Adrenal gland (tissue), 12 donors: ENCODE results near the gene LSAMP. TPM values are rescaled to one million over a fixed set of nuclear protein-coding genes. Genes with fewer than 3 reads are reported as not detected.

Experiments
- DNase-seq, 7 donors: peaks; one replicate each; pipeline ENCODE4 v3.0.0-alpha.2; 2019 to 2020
- H3K27ac ChIP-seq, 5 donors: fragments of 200-600 bp; sonication (generic) in 4 of 5; 1 replicate in 3 of 5; 2 replicates in 2 of 5; pipeline versions ENCODE4 v1.5.1 to v1.8.0; 2016 to 2020; ENCODE audit warnings: mild to moderate bottlenecking in 1 of 5
- H3K27me3 ChIP-seq: fragments of 200-600 bp; 2 replicates; pipeline ENCODE4 v1.8.0; 2021
- H3K36me3 ChIP-seq, 2 donors: fragments of 200-600 bp; replicated peaks in 1 of 2; 1 replicate in 1 of 2; 2 replicates in 1 of 2; pipeline versions ENCODE4 v1.5.1 to v1.8.0; 2018 to 2022
- H3K4me1 ChIP-seq, 2 donors: fragments of 200-600 bp; replicated peaks in 1 of 2; 1 replicate in 1 of 2; 2 replicates in 1 of 2; pipeline versions ENCODE4 v1.5.1 to v1.8.0; 2018 to 2021
- H3K4me3 ChIP-seq, 4 donors: fragments of 200-600 bp; sonication (generic) in 3 of 4; one replicate each; pipeline ENCODE4 v1.5.1; 2016 to 2018
- H3K9me3 ChIP-seq, 3 donors: fragments of 200-600 bp; sonication (generic) in 1 of 3; replicated peaks in 1 of 3; 1 replicate in 2 of 3; 2 replicates in 1 of 3; pipeline versions ENCODE4 v1.5.1 to v1.8.0; 2016 to 2021
- POLR2A ChIP-seq, 2 donors: fragments of 450-650 bp; IDR thresholded peaks; one replicate each; pipeline ENCODE4 v1.6.1; 2017; ENCODE audit warnings: antibody characterized with exemption in 2 of 2, mild to moderate bottlenecking in 2 of 2, moderate library complexity in 1 of 2
- WGBS, 4 donors: extraction: QIAGEN DNeasy Blood & Tissue Kit in 2 of 4; methylation state at CpG; one replicate each; pipeline versions ENCODE4 v1.1.5 to v1.1.7; 2013 to 2017; 5-methylcytosine and 5-hydroxymethylcytosine counted together
- intact Hi-C, 2 donors: fragments of 100-400 bp; cut with DNase I; formaldehyde crosslinking; loops; one replicate each; pipeline versions ENCODE4 v1.14.1 to v1.15.0; 2022 to 2023
- polyA plus RNA-seq, 3 donors: library from polyadenylated mRNA; stranded (reverse); fragments of 200-250 nt in 2 of 3; fragments of 350-450 nt in 1 of 3; fragmentation: Illumina TruSeq in 1 of 3; extraction: RNeasy Lipid Tissue Mini Kit (QIAGEN cat#74804) in 1 of 3; gene quantifications; one replicate each; pipeline ENCODE4 v1.2.3, GENCODE V29; 2013 to 2014
- total RNA-seq, 9 donors: library from RNA; depleted of rRNA in 4 of 9; stranded (reverse); fragments of >200 nt in 4 of 9; fragments of 120-200 nt in 1 of 9; fragmentation: NEBNext Ultra II Directional in 1 of 9; extraction: Animal tissue kit (Norgen Biotek cat#: 25700) in 1 of 9; gene quantifications; one replicate each; pipeline versions ENCODE4 v1.1.0 to v1.2.4, GENCODE V29; 2013 to 2023
- TF ChIP-seq, protein P1 (sequence below), 6 experiments: fragments of 450-650 bp in 4 of 6; fragments of 200-600 bp in 2 of 6; sonication (generic) in 1 of 6; IDR thresholded peaks; 1 replicate in 5 of 6; 2 replicates in 1 of 6; pipeline versions ENCODE4 v1.5.1 to v1.8.0; 2016 to 2021; ENCODE audit warnings: antibody characterized with exemption in 6 of 6, mild to moderate bottlenecking in 2 of 6, moderate library complexity in 1 of 6
- donor health status: healthy with polysubstance abuse.
- donor health status: Bipolar disorder and iron deficiency.
- donor health status: DM: yes; HTN: yes; CAD: no.
- donor health status: DM: no; HTN: no; CAD: no.
- donor health status: DM: no; HTN: no; CAD: no.
- donor health status: DM: yes; HTN: yes; CAD: no.

The LSAMP gene
- total and polyA plus RNA-seq, 12 donors: 5.8 to 53.5 (median 24.3) TPM

- Histone ChIP-seq H3K4me3 (no peak overlapping the region), H3K36me3 (no peaks in the 10 kb centered on the region), H3K4me1 (no peaks in the 10 kb centered on the region), H3K27ac (no peak overlapping the region), H3K27me3 (no peaks in the 10 kb centered on the region), H3K9me3 (no peaks in the 10 kb centered on the region)
- intact Hi-C loops: no loop called here
- WGBS, 4 donors: 58 to 69% (median 64%) methylated on average over 3 of the region's 3 CpGs
- TF ChIP-seq POLR2A (IDR thresholded peaks at IDR 0.05): no peak
- TF ChIP-seq, protein P1, sequence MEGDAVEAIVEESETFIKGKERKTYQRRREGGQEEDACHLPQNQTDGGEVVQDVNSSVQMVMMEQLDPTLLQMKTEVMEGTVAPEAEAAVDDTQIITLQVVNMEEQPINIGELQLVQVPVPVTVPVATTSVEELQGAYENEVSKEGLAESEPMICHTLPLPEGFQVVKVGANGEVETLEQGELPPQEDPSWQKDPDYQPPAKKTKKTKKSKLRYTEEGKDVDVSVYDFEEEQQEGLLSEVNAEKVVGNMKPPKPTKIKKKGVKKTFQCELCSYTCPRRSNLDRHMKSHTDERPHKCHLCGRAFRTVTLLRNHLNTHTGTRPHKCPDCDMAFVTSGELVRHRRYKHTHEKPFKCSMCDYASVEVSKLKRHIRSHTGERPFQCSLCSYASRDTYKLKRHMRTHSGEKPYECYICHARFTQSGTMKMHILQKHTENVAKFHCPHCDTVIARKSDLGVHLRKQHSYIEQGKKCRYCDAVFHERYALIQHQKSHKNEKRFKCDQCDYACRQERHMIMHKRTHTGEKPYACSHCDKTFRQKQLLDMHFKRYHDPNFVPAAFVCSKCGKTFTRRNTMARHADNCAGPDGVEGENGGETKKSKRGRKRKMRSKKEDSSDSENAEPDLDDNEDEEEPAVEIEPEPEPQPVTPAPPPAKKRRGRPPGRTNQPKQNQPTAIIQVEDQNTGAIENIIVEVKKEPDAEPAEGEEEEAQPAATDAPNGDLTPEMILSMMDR (IDR thresholded peaks at IDR 0.05): no peak
- DNase-seq: no peak
These were observed 4.5 kb upstream of the LSAMP start for GRCh38 chr3:116449546-116450350.

- WGBS, 4 donors: 72 to 88% (median 83%) methylated on average over 2 of the region's 2 CpGs
- intact Hi-C loops: no loop called here
- Histone ChIP-seq H3K4me1 (no peaks in the 10 kb centered on the region), H3K4me3 (no peak overlapping the region), H3K36me3 (no peaks in the 10 kb centered on the region), H3K27ac (no peak overlapping the region), H3K27me3 (no peaks in the 10 kb centered on the region), H3K9me3 (no peaks in the 10 kb centered on the region)
- TF ChIP-seq, protein P1 (IDR thresholded peaks at IDR 0.05): no peak
- TF ChIP-seq POLR2A (IDR thresholded peaks at IDR 0.05): no peak
- DNase-seq: no peak
These were observed 703 bp upstream of the LSAMP start for GRCh38 chr3:116445990-116446389.

- DNase-seq: peak in 3 of 7 donors; percentile 11 to 43 (median 12)
- H3K9me3 ChIP-seq: no peaks in the 10 kb centered on the region
- H3K4me1 ChIP-seq: no peaks in the 10 kb centered on the region
- 3 to 11% (median 7%) methylated on average over 10 to 26 of the region's 26 CpGs for WGBS, 4 donors
- no peaks in the 10 kb centered on the region for H3K27me3 ChIP-seq
- no peak for TF ChIP-seq POLR2A (IDR thresholded peaks at IDR 0.05)
- TF ChIP-seq, protein P1 (IDR thresholded peaks at IDR 0.05): no peak
- no peaks in the 10 kb centered on the region for H3K36me3 ChIP-seq
- H3K4me3 ChIP-seq: peak overlapping the region in 1 of 4 donors; percentile 38
- no peak overlapping the region for H3K27ac ChIP-seq
- intact Hi-C loops: no loop called here
These were observed 422 bp downstream of the LSAMP start for GRCh38 chr3:116444819-116445310.

DNA sequence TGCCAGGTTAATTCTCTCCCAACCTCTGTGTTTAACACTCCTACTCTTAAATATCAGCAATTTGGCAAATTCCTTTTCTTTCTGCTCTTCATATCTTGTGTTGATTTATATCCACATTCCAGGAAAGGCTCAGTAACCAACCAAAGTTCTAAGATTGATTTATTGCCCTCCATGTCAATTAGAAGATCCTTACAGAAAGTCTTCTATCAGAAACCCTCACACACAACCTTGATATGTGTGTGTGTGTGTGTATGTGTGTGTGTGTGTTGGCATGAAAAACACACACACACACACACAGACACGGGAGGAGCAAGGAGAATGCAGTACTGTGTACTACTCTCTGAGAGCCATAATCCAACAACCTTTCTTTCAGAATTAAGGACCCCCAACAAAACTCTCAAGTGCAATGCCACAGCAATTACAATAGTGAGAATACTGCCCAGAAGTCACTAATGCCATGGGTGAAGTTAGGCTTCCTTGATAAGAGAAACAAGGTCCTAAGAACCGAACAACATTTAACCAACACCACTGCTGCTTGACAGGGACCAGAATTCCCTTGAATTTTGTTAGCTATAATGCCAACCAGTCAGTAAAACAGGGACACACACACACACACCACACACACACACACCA is 1.1 kb downstream of the LSAMP start:
- H3K4me3 ChIP-seq: peak overlapping the region in 1 of 4 donors; percentile 38
- H3K27me3 ChIP-seq: no peaks in the 10 kb centered on the region
- DNase-seq: no peak
- no peaks in the 10 kb centered on the region for H3K4me1 ChIP-seq
- no peak overlapping the region for H3K27ac ChIP-seq
- H3K36me3 ChIP-seq: no peaks in the 10 kb centered on the region
- intact Hi-C loops: no loop called here
- H3K9me3 ChIP-seq: no peaks in the 10 kb centered on the region
- WGBS, 4 donors: 29 to 50% (median 30%) methylated on average over 2 of the region's 2 CpGs
- TF ChIP-seq POLR2A (IDR thresholded peaks at IDR 0.05): no peak
- TF ChIP-seq, protein P1 (IDR thresholded peaks at IDR 0.05): no peak
